H1 (cell line): ENCODE measurements around the gene HLX. TPM values are rescaled to one million over a fixed set of nuclear protein-coding genes. Genes with fewer than 3 reads are reported as not detected.

Source experiments
- CTCF ChIA-PET: fragments of 300-600 bp; sonication (Branson Sonifier 250); formaldehyde crosslinking; loops from one replicate; lab custom pipeline; 2021; ENCODE audit not compliant: partially characterized antibody; lab: Charles Lee
- POLR2A ChIA-PET: fragments of 300-600 bp; sonication (Branson Sonifier 250); formaldehyde crosslinking; loops from one replicate; lab custom pipeline; 2021; ENCODE audit warnings: inconsistent platforms; ENCODE audit not compliant: partially characterized antibody; lab: Charles Lee
- DNase-seq, 2 experiments: peaks; one replicate each; pipeline versions ENCODE4 v3.0.0 to v3.0.0-alpha.2; 2010 to 2022; ENCODE audit warnings: low spot score in 2 of 2, low read depth in 1 of 2, mixed read lengths in 1 of 2
- FAIRE-seq: peaks from 2 replicates; lab custom pipeline; 2011; peaks lifted over from hg19 to GRCh38; lab: Jason Lieb, UNC
- H2AFZ ChIP-seq: 2 replicates; pipeline ENCODE4 v1.8.1; 2012; ENCODE audit warnings: low read length, inconsistent platforms
- H2AK5ac ChIP-seq: 2 replicates; pipeline ENCODE4 v1.6.1; 2013; ENCODE audit warnings: low read depth, low read length
- H2BK120ac ChIP-seq: replicated peaks from 2 replicates; pipeline ENCODE3; 2013; ENCODE audit warnings: low read depth, low read length, inconsistent platforms
- H2BK12ac ChIP-seq: 2 replicates; pipeline ENCODE4 v1.6.1; 2013; ENCODE audit warnings: low read depth, low read length
- H2BK15ac ChIP-seq: 2 replicates; pipeline ENCODE4 v1.6.1; 2013; ENCODE audit warnings: low read length
- H2BK20ac ChIP-seq: 2 replicates; pipeline ENCODE4 v1.6.1; 2013; ENCODE audit warnings: low read length
- H2BK5ac ChIP-seq: 2 replicates; pipeline ENCODE4 v1.6.1; 2013; ENCODE audit warnings: low read depth, low read length
- H3K14ac ChIP-seq: 2 replicates; pipeline ENCODE4 v1.6.1; 2013; ENCODE audit warnings: inconsistent platforms; ENCODE audit not compliant: insufficient read length
- H3K18ac ChIP-seq: 2 replicates; pipeline ENCODE4 v1.6.1; 2013; ENCODE audit warnings: low read length; ENCODE audit errors: extremely low read depth
- H3K23ac ChIP-seq: 2 replicates; pipeline ENCODE4 v1.6.1; 2013; ENCODE audit warnings: inconsistent platforms; ENCODE audit not compliant: insufficient read length
- H3K23me2 ChIP-seq: 2 replicates; pipeline ENCODE4 v1.6.1; 2013; ENCODE audit warnings: low read depth, low read length
- H3K27ac ChIP-seq: 2 replicates; pipeline ENCODE4 v1.6.1; 2011; ENCODE audit warnings: low read depth, low read length, inconsistent platforms
- H3K27me3 ChIP-seq, 4 experiments: replicated peaks in 1 of 4; 1 replicate in 1 of 4; 2 replicates in 3 of 4; pipeline versions ENCODE4 v1.6.1 to v1.8.1; 2011 to 2013; ENCODE audit warnings: low read length in 3 of 4, mild to moderate bottlenecking in 3 of 4, inconsistent platforms in 2 of 4, mixed read lengths in 2 of 4, moderate library complexity in 1 of 4; ENCODE audit not compliant: control insufficient read depth in 3 of 4, insufficient read depth in 3 of 4; ENCODE audit errors: extremely low read depth in 1 of 4
- H3K36me3 ChIP-seq, 4 experiments: 2 replicates each; pipeline versions ENCODE4 v1.6.1 to v1.8.1; 2011 to 2013; ENCODE audit warnings: mild to moderate bottlenecking in 4 of 4, low read length in 3 of 4, moderate library complexity in 2 of 4, control low read depth in 1 of 4, inconsistent platforms in 1 of 4; ENCODE audit not compliant: insufficient read depth in 4 of 4, control insufficient read depth in 2 of 4
- H3K4ac ChIP-seq: replicated peaks from 2 replicates; pipeline ENCODE3; 2013; ENCODE audit warnings: low read length, low read depth, mixed read lengths, inconsistent platforms; ENCODE audit not compliant: insufficient read length
- H3K4me1 ChIP-seq, 4 experiments: replicated peaks in 1 of 4; 1 replicate in 1 of 4; 2 replicates in 3 of 4; pipeline versions ENCODE4 v1.6.1 to v1.8.1; 2011 to 2013; ENCODE audit warnings: low read length in 3 of 4, inconsistent platforms in 2 of 4, mixed read lengths in 1 of 4; ENCODE audit not compliant: insufficient read depth in 4 of 4, control insufficient read depth in 3 of 4
- H3K4me2 ChIP-seq, 2 experiments: 2 replicates each; pipeline versions ENCODE4 v1.6.1 to v1.8.1; 2011 to 2013; ENCODE audit warnings: low read depth in 2 of 2, low read length in 2 of 2, control low read depth in 1 of 2, inconsistent platforms in 1 of 2, mild to moderate bottlenecking in 1 of 2; ENCODE audit not compliant: insufficient read depth in 1 of 2
- H3K4me3 ChIP-seq, 4 experiments: fragments of 200-600, 300-600 bp in 1 of 4; sonication (generic), shearing (Covaris generic), sonication (Bioruptor Twin) in 1 of 4; 2 replicates each; pipeline versions ENCODE4 v1.5.1 to v1.8.1; 2011 to 2016; ENCODE audit warnings: low read length in 4 of 4, low read depth in 3 of 4, control low read depth in 2 of 4, inconsistent platforms in 2 of 4, mild to moderate bottlenecking in 2 of 4, mixed read lengths in 1 of 4, moderate library complexity in 1 of 4; ENCODE audit not compliant: insufficient read depth in 2 of 4; ENCODE audit errors: extremely low read depth in 1 of 4
- H3K56ac ChIP-seq: replicated peaks from 2 replicates; pipeline ENCODE3; 2013; ENCODE audit warnings: low read depth, mild to moderate bottlenecking, mixed read lengths, low read length, inconsistent platforms; ENCODE audit not compliant: insufficient read length
- H3K79me1 ChIP-seq: 2 replicates; pipeline ENCODE4 v1.6.1; 2013; ENCODE audit warnings: low read depth, low read length, control low read depth
- H3K79me2 ChIP-seq, 2 experiments: 2 replicates each; pipeline versions ENCODE4 v1.6.1 to v1.8.1; 2012 to 2013; ENCODE audit warnings: low read length in 2 of 2, mild to moderate bottlenecking in 2 of 2, inconsistent platforms in 1 of 2; ENCODE audit not compliant: insufficient read depth in 2 of 2, control insufficient read depth in 1 of 2
- H3K9ac ChIP-seq, 4 experiments: replicated peaks in 1 of 4; 1 replicate in 1 of 4; 2 replicates in 3 of 4; pipeline versions ENCODE4 v1.6.1 to v1.8.1; 2011 to 2013; ENCODE audit warnings: low read depth in 3 of 4, low read length in 3 of 4, control low read depth in 2 of 4, mild to moderate bottlenecking in 2 of 4, moderate library complexity in 2 of 4, inconsistent platforms in 1 of 4; ENCODE audit errors: extremely low read depth in 1 of 4
- H3K9me3 ChIP-seq, 2 experiments: 2 replicates each; pipeline versions ENCODE4 v1.6.1 to v1.8.1; 2012 to 2013; ENCODE audit warnings: mild to moderate bottlenecking in 2 of 2, moderate library complexity in 2 of 2, control low read depth in 1 of 2, inconsistent platforms in 1 of 2, low read depth in 1 of 2, low read length in 1 of 2, mixed read lengths in 1 of 2; ENCODE audit not compliant: insufficient read depth in 2 of 2
- H4K20me1 ChIP-seq, 2 experiments: replicated peaks in 1 of 2; 2 replicates each; pipeline versions ENCODE3 to v1.8.1; 2011 to 2013; ENCODE audit warnings: inconsistent platforms in 2 of 2, low read length in 2 of 2, mild to moderate bottlenecking in 1 of 2; ENCODE audit not compliant: insufficient read depth in 2 of 2, control insufficient read depth in 1 of 2
- H4K5ac ChIP-seq: 2 replicates; pipeline ENCODE4 v1.6.1; 2013; ENCODE audit warnings: low read length, low read depth, mixed read lengths, inconsistent platforms; ENCODE audit not compliant: insufficient read length
- H4K8ac ChIP-seq: 2 replicates; pipeline ENCODE4 v1.8.0; 2013; ENCODE audit warnings: mild to moderate bottlenecking, moderate library complexity, low read length, inconsistent platforms; ENCODE audit not compliant: insufficient read depth; ENCODE audit errors: extremely low read depth
- H4K91ac ChIP-seq: replicated peaks from 2 replicates; pipeline ENCODE3; 2013; ENCODE audit warnings: low read length, mixed read lengths, inconsistent platforms; ENCODE audit not compliant: insufficient read length
- CBX8 ChIP-seq: fragments of 300-800, 300-1000 bp; sonication (generic); IDR thresholded peaks from 2 replicates; pipeline ENCODE4 v1.7.1; 2016; ENCODE audit warnings: low read depth, low read length, borderline replicate concordance
- CHD1 ChIP-seq: IDR thresholded peaks from 2 replicates; pipeline ENCODE4 v1.6.1; 2012; ENCODE audit warnings: low read depth, low read length, improper control_type of control experiment
- CHD2 ChIP-seq: IDR thresholded peaks from 2 replicates; pipeline ENCODE4 v1.6.1; 2012; ENCODE audit warnings: low read length, improper control_type of control experiment
- CREB1 ChIP-seq: IDR thresholded peaks from 2 replicates; pipeline ENCODE4 v1.6.1; 2012; ENCODE audit warnings: inconsistent platforms
- POLR2AphosphoS5 ChIP-seq: IDR thresholded peaks from 2 replicates; pipeline ENCODE4 v1.6.1; 2011; ENCODE audit warnings: low read depth, low read length
- SIX5 ChIP-seq: IDR thresholded peaks from 2 replicates; pipeline ENCODE4 v1.6.1; 2011; ENCODE audit warnings: mild to moderate bottlenecking, low read depth, low read length
- TCF12 ChIP-seq: IDR thresholded peaks from 2 replicates; pipeline ENCODE4 v1.6.1; 2011; ENCODE audit warnings: low read depth, mild to moderate bottlenecking, low read length
- YY1 ChIP-seq: IDR thresholded peaks from 2 replicates; pipeline ENCODE4 v1.6.1; 2011; ENCODE audit warnings: low read depth, mild to moderate bottlenecking, low read length
- WGBS, 2 experiments: shearing (Covaris generic) in 1 of 2; methylation state at CpG; one replicate each; pipeline versions ENCODE4 v1.1.6 to v1.1.7; 2013 to 2015; ENCODE audit warnings: low lambda C conversion rate in 2 of 2, mixed read lengths in 2 of 2, inconsistent platforms in 1 of 2, low coverage in 1 of 2, missing lambda C conversion rate in 1 of 2; ENCODE audit not compliant: insufficient replicate concordance in 2 of 2, insufficient coverage in 1 of 2, insufficient read length in 1 of 2; ENCODE audit errors: extremely low coverage in 1 of 2, missing lambda C conversion rate in 1 of 2; 5-methylcytosine and 5-hydroxymethylcytosine counted together
- polyA plus RNA-seq, 7 experiments: library from polyadenylated mRNA; depleted of rRNA in 3 of 7; stranded (reverse) in 5 of 7; unstranded in 2 of 7; fragments of >200 nt in 5 of 7; fragments of 200-250 nt in 2 of 7; gene quantifications; 1 replicate in 5 of 7; 2 replicates in 1 of 7; 4 replicates in 1 of 7; pipeline versions ENCODE4 v1.2.1 to v1.2.3, GENCODE V29; 2011 to 2013; ENCODE audit warnings: missing spikeins in 2 of 7, mixed read lengths in 2 of 7
- total RNA-seq: library from RNA; stranded (reverse); fragmentation: NEBNext Ultra II Directional; extraction: Animal tissue kit (Norgen Biotek cat#: 25700); gene quantifications from 2 replicates; pipeline ENCODE4 v1.2.1, GENCODE V29; 2021

Gene HLX
- total and polyA plus RNA-seq, 2 of the 8 experiments (the other 6 are each of a cell fraction or from before 2014, with no cell fraction given): 0.11 to 0.30 TPM

DNA sequence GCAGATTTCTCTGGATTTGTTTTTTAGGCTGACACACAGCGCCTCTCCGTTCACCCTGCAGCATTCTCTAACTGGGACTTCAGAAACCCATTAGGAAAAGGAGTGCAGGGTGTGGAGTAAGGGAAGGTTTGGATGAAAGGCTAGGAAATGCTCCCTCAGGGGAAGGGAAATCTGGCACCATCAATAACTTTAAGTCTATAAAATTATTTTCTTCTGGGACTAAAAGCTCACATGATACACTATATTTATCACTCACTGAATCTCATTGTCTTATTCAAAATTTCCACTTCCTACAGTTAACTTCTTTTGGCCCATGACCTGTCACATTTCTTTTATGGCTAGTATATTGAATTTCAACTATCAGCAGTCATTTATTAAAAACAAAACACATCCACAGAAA is 45.8 kb upstream of the HLX start:
- Histone ChIP-seq H3K27ac (no peak overlapping the region), H3K4me3 (no peak overlapping the region), H3K4me1 (no peaks in the 10 kb centered on the region), H2AK5ac (no peak overlapping the region), H2BK12ac (no peak overlapping the region), H3K23me2 (no peaks in the 10 kb centered on the region), H4K8ac (no peak overlapping the region), H2BK120ac (no peak overlapping the region), H3K9me3 (no peaks in the 10 kb centered on the region), H3K9ac (no peak overlapping the region), H4K5ac (no peak overlapping the region), H2BK5ac (no peak overlapping the region), H3K4ac (no peak overlapping the region), H3K27me3 (no peaks in the 10 kb centered on the region; a peak in 1 of 7 replicates), H3K18ac (no peak overlapping the region), H3K14ac (no peak overlapping the region), H3K23ac (no peak overlapping the region), H3K4me2 (no peak overlapping the region), H2BK15ac (no peak overlapping the region), H4K20me1 (no peaks in the 10 kb centered on the region), H2BK20ac (no peak overlapping the region), H3K36me3 (no peaks in the 10 kb centered on the region), H2AFZ (no peak overlapping the region), H3K79me1 (no peaks in the 10 kb centered on the region), H3K79me2 (no peaks in the 10 kb centered on the region), H3K56ac (no peak overlapping the region), H4K91ac (no peak overlapping the region)
- POLR2A ChIA-PET: no interaction called here
- CTCF ChIA-PET: interaction anchor here (2.8 kb wide), 1 partner anchor 24 kb away, joined by 11 read pairs; no protein-coding TSS in a partner anchor
- DNase-seq: no peak
- no peak for TF ChIP-seq SIX5
- no peak for TF ChIP-seq CBX8
- TF ChIP-seq YY1: no peak
- TF ChIP-seq CHD1: no peak
- no peak for TF ChIP-seq POLR2AphosphoS5
- no peak for TF ChIP-seq CHD2
- TF ChIP-seq CREB1: no peak
- no peak for TF ChIP-seq TCF12
- WGBS, 2 experiments: 94% methylated on average over 2 of the region's 2 CpGs; no CpG with 5 or more reads in 1 of the 2 experiments
- no peak for FAIRE-seq
